Activated naive CD4-positive, alpha-beta T cell treated with Interleukin-2 at 50 U/mL for 16 hours (primary cell): Measurements from ENCODE around the gene SOS1.
A peak's percentile ranks its signal among the peaks of the same experiment; 100 is the strongest.

Experiments
- DNase-seq: peaks from one replicate; pipeline ENCODE4 v3.0.0-alpha.2; 2020

The SOS1 gene

GRCh38 chr2:39022642-39023235 lies 98.1 kb downstream of the SOS1 start:
- no peak for DNase-seq

GRCh38 chr2:39020383-39020782 lies 100.5 kb downstream of the SOS1 start:
- DNase-seq, result no peak

GRCh38 chr2:39018638-39019037 lies 102.2 kb downstream of the SOS1 start:
- no peak for DNase-seq

GRCh38 chr2:39017334-39017733 lies 103.5 kb downstream of the SOS1 start:
- DNase-seq, result no peak

GRCh38 chr2:39015424-39015823 lies 105.4 kb downstream of the SOS1 start:
- no peak for DNase-seq

GRCh38 chr2:39013871-39014270 lies 107.0 kb downstream of the SOS1 start:
- DNase-seq, result no peak

- DNase-seq, result peak; percentile 10
These were observed 112.2 kb downstream of the SOS1 start for GRCh38 chr2:39008665-39009064.

- DNase-seq, result no peak
These were observed 112.9 kb downstream of the SOS1 start for GRCh38 chr2:39007875-39008504.

GRCh38 chr2:39000552-39000951 lies 120.3 kb downstream of the SOS1 start:
- no peak for DNase-seq

GRCh38 chr2:38997781-38998180 lies 123.1 kb downstream of the SOS1 start:
- no peak for DNase-seq

GRCh38 chr2:38991899-38992298 lies 129.0 kb downstream of the SOS1 start:
- no peak for DNase-seq

- no peak for DNase-seq
These were observed 132.1 kb downstream of the SOS1 start for GRCh38 chr2:38988716-38989115.

- DNase-seq, result no peak
These were observed 138.4 kb downstream of the SOS1 start for GRCh38 chr2:38982498-38982897.

GRCh38 chr2:38981670-38982357 lies 139.0 kb downstream of the SOS1 start:
- no peak for DNase-seq

GRCh38 chr2:38981003-38981669 lies 139.7 kb downstream of the SOS1 start:
- DNase-seq, result no peak

GRCh38 chr2:38978908-38979307 lies 141.9 kb downstream of the SOS1 start:
- DNase-seq, result no peak

- DNase-seq, result no peak
These were observed 142.5 kb downstream of the SOS1 start for GRCh38 chr2:38978296-38978903.

GRCh38 chr2:38977047-38977446 lies 143.8 kb downstream of the SOS1 start:
- DNase-seq, result no peak

GRCh38 chr2:38975042-38975441 lies 145.8 kb downstream of the SOS1 start:
- no peak for DNase-seq

GRCh38 chr2:38973266-38973665 lies 147.6 kb downstream of the SOS1 start:
- DNase-seq, result no peak

GRCh38 chr2:38971377-38971776 lies 149.5 kb downstream of the SOS1 start:
- no peak for DNase-seq

- no peak for DNase-seq
These were observed 152.8 kb downstream of the SOS1 start for GRCh38 chr2:38968021-38968420.

- no peak for DNase-seq
These were observed 154.2 kb downstream of the SOS1 start for GRCh38 chr2:38966678-38967077.
